Mesendoderm (in vitro differentiated cells): ENCODE data around the gene MARCO.
"Not testable (repeated sequence)": the region's sequence is repeated elsewhere in the genome, so short reads cannot be mapped to it uniquely, and the experiment has no call there.

Experiments used
- DNase-seq: peaks from one replicate; pipeline ENCODE4 v3.0.0; 2013
- H2AK5ac ChIP-seq: 2 replicates; pipeline ENCODE4 v1.6.1; 2013; ENCODE audit warnings: low read length, inconsistent platforms
- H2BK120ac ChIP-seq: 2 replicates; pipeline ENCODE4 v1.6.1; 2013; ENCODE audit warnings: low read depth, mild to moderate bottlenecking, low read length, moderate library complexity, mixed read lengths
- H2BK15ac ChIP-seq: replicated peaks from 2 replicates; pipeline ENCODE4 v1.6.1; 2013; ENCODE audit warnings: low read depth, mild to moderate bottlenecking, moderate library complexity
- H2BK5ac ChIP-seq: 2 replicates; pipeline ENCODE4 v1.6.1; 2013; ENCODE audit warnings: low read length, inconsistent platforms
- H3K18ac ChIP-seq: 2 replicates; pipeline ENCODE4 v1.6.1; 2013; ENCODE audit warnings: mild to moderate bottlenecking, low read length, mixed read lengths
- H3K23ac ChIP-seq: one replicate; pipeline ENCODE4 v1.6.1; 2013; ENCODE audit warnings: low read length
- H3K27ac ChIP-seq: 2 replicates; pipeline ENCODE4 v1.5.1; 2013; ENCODE audit warnings: low read depth, mild to moderate bottlenecking, inconsistent platforms, low read length, moderate library complexity
- H3K27me3 ChIP-seq: 2 replicates; pipeline ENCODE4 v1.6.1; 2013; ENCODE audit warnings: low read length, control low read depth, mild to moderate bottlenecking, inconsistent platforms; ENCODE audit not compliant: insufficient read depth, poor library complexity
- H3K36me3 ChIP-seq: 2 replicates; pipeline ENCODE4 v1.6.1; 2013; ENCODE audit warnings: low read length, inconsistent platforms; ENCODE audit not compliant: control insufficient read depth, insufficient read depth
- H3K4ac ChIP-seq: one replicate; pipeline ENCODE4 v1.6.1; 2013; ENCODE audit warnings: low read depth, mild to moderate bottlenecking, low read length, moderate library complexity
- H3K4me1 ChIP-seq: 2 replicates; pipeline ENCODE4 v1.6.1; 2013; ENCODE audit warnings: low read depth, low read length, inconsistent platforms; ENCODE audit not compliant: control insufficient read depth
- H3K4me2 ChIP-seq: 2 replicates; pipeline ENCODE4 v1.6.1; 2013; ENCODE audit warnings: low read length
- H3K4me3 ChIP-seq: 2 replicates; pipeline ENCODE4 v1.5.1; 2013; ENCODE audit warnings: mild to moderate bottlenecking, low read length
- H3K56ac ChIP-seq: one replicate; pipeline ENCODE4 v1.6.1; 2013; ENCODE audit warnings: low read length
- H3K79me1 ChIP-seq: 2 replicates; pipeline ENCODE4 v1.6.1; 2013; ENCODE audit warnings: low read length, inconsistent platforms
- H3K79me2 ChIP-seq: 2 replicates; pipeline ENCODE4 v1.6.1; 2013; ENCODE audit warnings: mild to moderate bottlenecking, low read length; ENCODE audit not compliant: control insufficient read depth, insufficient read depth
- H3K9ac ChIP-seq: 2 replicates; pipeline ENCODE4 v1.6.1; 2013; ENCODE audit warnings: low read length, inconsistent platforms
- H4K5ac ChIP-seq: one replicate; pipeline ENCODE4 v1.6.1; 2013; ENCODE audit warnings: low read length
- H4K8ac ChIP-seq: one replicate; pipeline ENCODE4 v1.6.1; 2013; ENCODE audit warnings: low read depth, mild to moderate bottlenecking, control low read depth, low read length, moderate library complexity
- WGBS: extraction: QIAGEN DNeasy Blood & Tissue Kit; methylation state at CpG from one replicate; pipeline ENCODE4 v1.1.7; 2013; ENCODE audit warnings: low lambda C conversion rate, missing lambda C conversion rate; ENCODE audit not compliant: insufficient coverage; ENCODE audit errors: extremely low coverage; 5-methylcytosine and 5-hydroxymethylcytosine counted together

The MARCO gene

DNA sequence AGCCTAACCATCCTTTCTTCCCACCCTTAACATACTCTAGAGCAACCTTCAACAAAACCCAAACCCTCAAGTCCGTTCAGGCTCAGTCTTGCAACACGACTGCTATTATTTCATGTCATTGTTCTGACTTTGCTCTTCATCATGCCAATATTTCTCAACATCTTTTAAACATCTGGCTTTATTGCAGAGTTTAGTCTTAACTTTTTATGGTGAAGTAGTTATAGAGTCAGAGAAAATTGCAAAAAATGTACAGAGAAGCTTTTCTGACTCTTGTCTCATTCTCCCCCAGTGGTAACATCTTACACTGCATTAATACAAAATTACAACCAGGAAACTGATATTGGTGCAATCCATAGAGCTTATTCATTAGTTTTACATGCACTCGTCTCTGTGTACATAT, 3.9 kb downstream of the MARCO start:
- no CpG with 5 or more reads among the region's 3 CpGs for WGBS
- Histone ChIP-seq H3K79me1 (no peaks in the 10 kb centered on the region), H2BK5ac (no peak overlapping the region), H3K27me3 (no peaks in the 10 kb centered on the region), H4K5ac (no peak overlapping the region), H3K23ac (no peak overlapping the region), H2BK15ac (no peak overlapping the region), H3K18ac (no peak overlapping the region), H3K56ac (no peak overlapping the region), H3K27ac (no peak overlapping the region), H2AK5ac (no peak overlapping the region), H3K4ac (no peak overlapping the region), H3K79me2 (no peaks in the 10 kb centered on the region), H3K4me1 (no peaks in the 10 kb centered on the region), H3K4me3 (no peak overlapping the region), H3K4me2 (no peak overlapping the region), H3K36me3 (no peaks in the 10 kb centered on the region), H4K8ac (no peak overlapping the region), H3K9ac (no peak overlapping the region), H2BK120ac (no peak overlapping the region)
- no peak for DNase-seq

DNA sequence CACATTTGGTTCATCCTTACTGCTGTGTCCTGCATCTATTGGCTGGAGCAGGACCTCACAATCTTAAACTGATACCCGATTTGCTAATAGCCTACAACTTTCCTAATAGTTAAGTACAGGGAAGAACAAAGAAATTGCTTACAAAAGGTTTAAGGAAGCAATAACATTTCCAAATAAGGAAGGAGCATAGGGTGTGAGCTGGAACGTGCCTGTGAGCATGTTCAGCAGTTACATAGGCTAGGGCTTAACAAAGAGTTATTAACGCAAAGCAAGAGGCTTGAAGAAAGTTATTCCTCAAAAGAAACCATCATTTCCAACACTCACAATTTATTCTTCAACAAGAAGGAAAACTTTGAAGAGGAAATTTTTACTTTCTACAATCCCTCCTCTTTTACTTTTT, 6.3 kb downstream of the MARCO start:
- H4K5ac ChIP-seq, H3K9ac ChIP-seq, H2BK15ac ChIP-seq, H3K4me3 ChIP-seq, H3K4ac ChIP-seq, H2BK120ac ChIP-seq, H4K8ac ChIP-seq, H3K4me1 ChIP-seq, DNase-seq, H3K79me1 ChIP-seq, H3K23ac ChIP-seq, H3K18ac ChIP-seq, H3K79me2 ChIP-seq, H3K56ac ChIP-seq, H2BK5ac ChIP-seq, H3K27ac ChIP-seq, H3K27me3 ChIP-seq, H3K36me3 ChIP-seq, H2AK5ac ChIP-seq, H3K4me2 ChIP-seq: not testable (repeated sequence)
- WGBS = no CpG with 5 or more reads among the region's 3 CpGs

- Histone ChIP-seq H2BK15ac (no peak overlapping the region), H3K56ac (no peak overlapping the region), H3K36me3 (no peaks in the 10 kb centered on the region), H3K79me2 (no peaks in the 10 kb centered on the region), H2BK120ac (no peak overlapping the region), H2BK5ac (no peak overlapping the region), H3K9ac (no peak overlapping the region), H3K4me1 (no peaks in the 10 kb centered on the region), H3K79me1 (no peaks in the 10 kb centered on the region), H3K27ac (no peak overlapping the region), H2AK5ac (no peak overlapping the region), H3K4me2 (no peak overlapping the region), H3K23ac (no peak overlapping the region), H4K5ac (no peak overlapping the region), H3K27me3 (no peaks in the 10 kb centered on the region), H3K4ac (no peak overlapping the region), H3K4me3 (no peak overlapping the region), H3K18ac (no peak overlapping the region), H4K8ac (no peak overlapping the region)
- WGBS = no CpG with 5 or more reads among the region's 8 CpGs
- DNase-seq = no peak
Measured at GRCh38 chr2:118954297-118955060, 12.5 kb downstream of the MARCO start.

- Histone ChIP-seq H3K4me2 (no peak overlapping the region), H4K8ac (no peak overlapping the region), H2AK5ac (no peak overlapping the region), H3K36me3 (no peaks in the 10 kb centered on the region), H3K4me1 (no peaks in the 10 kb centered on the region), H2BK120ac (no peak overlapping the region), H3K27ac (no peak overlapping the region), H3K9ac (no peak overlapping the region), H3K79me1 (no peaks in the 10 kb centered on the region), H3K4me3 (no peak overlapping the region), H3K18ac (no peak overlapping the region), H3K79me2 (no peaks in the 10 kb centered on the region), H3K27me3 (no peaks in the 10 kb centered on the region), H3K56ac (no peak overlapping the region), H2BK15ac (no peak overlapping the region), H3K23ac (no peak overlapping the region), H4K5ac (no peak overlapping the region), H3K4ac (no peak overlapping the region), H2BK5ac (no peak overlapping the region)
- no CpG with 5 or more reads among the region's 3 CpGs for WGBS
- no peak for DNase-seq
Measured at GRCh38 chr2:118965737-118966136, 23.7 kb downstream of the MARCO start.

- Histone ChIP-seq H4K8ac (no peak overlapping the region), H3K4me1 (no peaks in the 10 kb centered on the region), H3K27ac (no peak overlapping the region), H4K5ac (no peak overlapping the region), H3K79me2 (no peaks in the 10 kb centered on the region), H3K27me3 (no peaks in the 10 kb centered on the region), H3K56ac (no peak overlapping the region), H3K9ac (no peak overlapping the region), H2BK15ac (no peak overlapping the region), H2AK5ac (no peak overlapping the region), H3K4ac (no peak overlapping the region), H3K79me1 (no peaks in the 10 kb centered on the region), H3K4me3 (no peak overlapping the region), H3K18ac (no peak overlapping the region), H3K4me2 (no peak overlapping the region), H3K36me3 (no peaks in the 10 kb centered on the region), H3K23ac (no peak overlapping the region), H2BK5ac (no peak overlapping the region), H2BK120ac (no peak overlapping the region)
- peak; percentile 29 for DNase-seq
- no CpG with 5 or more reads among the region's 6 CpGs for WGBS
Measured at GRCh38 chr2:118967124-118967880, 25.3 kb downstream of the MARCO start.
